NB4 (cell line): ENCODE measurements around the gene CTDNEP1.

Experiments
- POLR2A ChIP-seq: IDR thresholded peaks from 2 replicates; pipeline ENCODE4 v1.6.1; 2011; ENCODE audit warnings: mild to moderate bottlenecking; ENCODE audit not compliant: insufficient read length; ENCODE audit errors: extremely low read depth
- TF ChIP-seq, protein P1 (sequence below): IDR thresholded peaks from one replicate; pipeline ENCODE4 v1.5.1; 2012; ENCODE audit warnings: low read depth, low read length

DNA sequence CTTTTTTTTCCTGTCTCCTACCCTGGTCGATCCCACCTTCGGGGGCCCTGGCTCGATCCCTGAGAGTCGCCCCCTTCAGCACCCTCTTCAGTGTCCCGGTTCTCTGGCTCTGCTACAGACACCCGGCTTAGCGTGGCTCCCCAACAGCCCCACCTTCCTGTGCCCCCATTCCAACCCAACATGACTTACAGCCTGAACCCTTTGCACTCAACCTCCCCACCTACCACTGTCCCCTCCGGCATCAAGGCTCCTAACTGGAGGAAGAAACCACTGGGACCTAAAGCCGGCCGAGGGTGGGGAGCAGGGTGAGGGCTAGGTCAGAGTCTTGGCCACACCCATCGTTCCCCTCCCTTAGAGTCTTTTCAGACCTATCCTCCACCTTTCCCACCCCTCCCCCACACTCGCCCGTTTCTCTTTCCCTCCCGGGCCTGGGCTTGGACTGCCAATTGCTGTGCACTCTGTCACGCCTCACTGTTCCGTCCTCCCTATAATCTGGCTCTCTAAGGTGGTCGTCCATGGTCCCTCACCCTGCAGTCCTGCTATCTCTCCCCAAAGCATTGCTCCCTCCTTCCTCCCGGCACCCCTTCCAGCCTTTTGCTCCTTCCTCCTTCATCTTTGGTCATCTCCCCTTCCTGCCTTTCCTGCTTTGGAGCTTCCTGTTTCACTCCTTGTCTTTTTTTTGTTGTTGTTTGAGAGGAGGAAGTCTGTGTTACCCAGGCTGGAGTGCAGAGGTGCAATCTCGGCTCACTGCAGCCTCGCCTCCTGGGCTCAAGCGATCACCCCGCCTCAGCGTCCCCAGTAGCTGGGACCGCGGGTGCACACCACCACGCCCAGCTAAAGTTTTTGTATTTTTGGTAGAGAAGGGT lies 11.6 kb upstream of the CTDNEP1 start:
- TF ChIP-seq, protein P1, sequence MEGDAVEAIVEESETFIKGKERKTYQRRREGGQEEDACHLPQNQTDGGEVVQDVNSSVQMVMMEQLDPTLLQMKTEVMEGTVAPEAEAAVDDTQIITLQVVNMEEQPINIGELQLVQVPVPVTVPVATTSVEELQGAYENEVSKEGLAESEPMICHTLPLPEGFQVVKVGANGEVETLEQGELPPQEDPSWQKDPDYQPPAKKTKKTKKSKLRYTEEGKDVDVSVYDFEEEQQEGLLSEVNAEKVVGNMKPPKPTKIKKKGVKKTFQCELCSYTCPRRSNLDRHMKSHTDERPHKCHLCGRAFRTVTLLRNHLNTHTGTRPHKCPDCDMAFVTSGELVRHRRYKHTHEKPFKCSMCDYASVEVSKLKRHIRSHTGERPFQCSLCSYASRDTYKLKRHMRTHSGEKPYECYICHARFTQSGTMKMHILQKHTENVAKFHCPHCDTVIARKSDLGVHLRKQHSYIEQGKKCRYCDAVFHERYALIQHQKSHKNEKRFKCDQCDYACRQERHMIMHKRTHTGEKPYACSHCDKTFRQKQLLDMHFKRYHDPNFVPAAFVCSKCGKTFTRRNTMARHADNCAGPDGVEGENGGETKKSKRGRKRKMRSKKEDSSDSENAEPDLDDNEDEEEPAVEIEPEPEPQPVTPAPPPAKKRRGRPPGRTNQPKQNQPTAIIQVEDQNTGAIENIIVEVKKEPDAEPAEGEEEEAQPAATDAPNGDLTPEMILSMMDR, result no peak
- no peak for TF ChIP-seq POLR2A
